Stimulated activated CD8-positive, alpha-beta memory T cell treated with anti-CD3 and anti-CD28 coated beads, Interleukin-7, amount 100 ng/mL, for 1 hour (primary cell): Measurements from ENCODE around the gene AUTS2.

Source experiments
- DNase-seq, 2 donors: peaks; one replicate each; pipeline ENCODE4 v3.0.0-alpha.2; 2020; ENCODE audit warnings: low read depth in 2 of 2

AUTS2 gene

GRCh38 chr7:69722843-69723242, 124.6 kb downstream of the AUTS2 start:
- DNase-seq, result no peak

DNA sequence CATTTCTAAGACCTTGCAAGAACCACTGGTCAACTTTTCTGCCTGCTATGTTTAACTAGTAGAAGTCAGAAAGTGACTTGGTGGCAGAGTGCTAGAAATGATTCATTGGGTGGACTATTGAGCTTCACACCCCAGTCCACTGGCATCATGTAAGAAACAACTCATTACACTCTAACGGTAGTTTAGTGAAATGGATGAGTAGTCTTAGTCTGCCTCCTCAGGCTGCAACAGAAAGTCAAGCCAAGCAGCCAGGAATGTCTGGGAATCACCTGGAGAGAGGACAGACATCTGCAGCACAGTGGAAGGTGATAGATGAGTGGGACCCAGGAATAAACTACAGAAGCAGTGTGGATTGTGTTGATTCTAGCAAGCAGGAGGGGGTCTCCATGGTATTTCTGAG, 125.4 kb downstream of the AUTS2 start:
- DNase-seq, result no peak

- no peak for DNase-seq
Measured at GRCh38 chr7:69728304-69728703, 130.0 kb downstream of the AUTS2 start.

- no peak for DNase-seq
Measured at GRCh38 chr7:69732203-69732602, 133.9 kb downstream of the AUTS2 start.

GRCh38 chr7:69735582-69735981, 137.3 kb downstream of the AUTS2 start:
- DNase-seq, result no peak

GRCh38 chr7:69736126-69736810, 138.0 kb downstream of the AUTS2 start:
- DNase-seq, result no peak

- no peak for DNase-seq
Measured at GRCh38 chr7:69738396-69738951, 140.2 kb downstream of the AUTS2 start.

DNA sequence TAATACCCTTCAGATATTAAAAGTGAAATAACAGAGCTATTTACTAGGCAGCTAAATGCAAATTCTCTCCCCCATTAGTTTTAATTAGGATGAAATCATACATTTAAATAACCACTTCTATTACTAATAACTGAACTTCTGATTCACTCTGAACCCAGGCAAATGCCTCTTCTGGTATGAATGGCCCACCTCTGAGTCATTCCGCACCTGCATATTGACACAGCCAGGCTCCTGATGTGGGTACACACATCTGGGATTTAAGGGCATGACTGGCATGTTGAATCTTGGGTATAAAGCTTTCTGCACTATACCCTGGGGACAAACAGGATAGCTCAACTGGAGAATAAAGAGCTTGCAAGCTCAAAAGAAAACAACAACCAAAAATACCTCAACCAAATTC, 140.9 kb downstream of the AUTS2 start:
- no peak for DNase-seq

DNA sequence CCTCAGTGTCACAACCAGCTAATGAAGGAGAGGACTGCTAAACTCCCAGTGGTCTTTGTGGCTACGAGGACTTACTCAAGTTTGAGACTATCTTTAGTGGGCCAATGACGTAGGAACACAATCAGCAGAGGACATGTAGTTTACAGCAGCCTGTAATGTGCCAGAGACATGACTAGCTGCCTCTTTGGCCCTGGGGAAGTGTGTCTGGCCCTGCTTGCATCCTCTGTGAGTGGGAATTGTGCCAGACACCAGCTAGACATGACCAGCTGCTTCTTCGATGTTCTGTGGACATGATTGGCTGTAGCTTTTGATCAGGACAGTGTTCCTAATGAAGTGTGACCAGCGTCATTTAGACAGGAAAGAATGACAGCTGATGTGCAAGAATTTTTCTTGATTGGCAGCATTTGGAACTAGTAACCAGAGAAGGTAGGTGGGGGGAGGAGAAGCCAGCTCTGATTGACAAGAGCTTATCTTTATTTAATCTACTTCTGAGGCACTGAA, 141.7 kb downstream of the AUTS2 start:
- no peak for DNase-seq

DNA sequence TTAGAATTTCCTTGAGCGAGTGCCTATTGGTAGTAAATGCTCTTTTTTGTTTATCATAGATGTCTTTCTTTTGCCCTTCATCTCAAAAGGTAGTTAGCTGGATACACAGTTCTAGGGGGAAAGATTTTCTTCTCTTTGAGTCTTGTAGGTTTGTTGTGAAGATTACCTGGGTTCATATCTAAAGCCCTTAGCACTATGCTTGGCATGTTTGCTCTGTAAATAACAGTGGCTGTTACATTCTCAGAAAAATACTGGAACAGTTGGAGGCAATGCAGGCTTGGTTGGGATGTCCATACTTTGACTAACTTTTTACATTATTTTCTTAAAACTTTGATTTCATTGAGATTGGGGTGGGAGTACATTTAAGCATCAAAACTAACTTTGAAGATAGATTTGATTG, 144.0 kb downstream of the AUTS2 start:
- no peak for DNase-seq

- DNase-seq, result no peak
Measured at GRCh38 chr7:69743436-69743835, 145.2 kb downstream of the AUTS2 start.

DNA sequence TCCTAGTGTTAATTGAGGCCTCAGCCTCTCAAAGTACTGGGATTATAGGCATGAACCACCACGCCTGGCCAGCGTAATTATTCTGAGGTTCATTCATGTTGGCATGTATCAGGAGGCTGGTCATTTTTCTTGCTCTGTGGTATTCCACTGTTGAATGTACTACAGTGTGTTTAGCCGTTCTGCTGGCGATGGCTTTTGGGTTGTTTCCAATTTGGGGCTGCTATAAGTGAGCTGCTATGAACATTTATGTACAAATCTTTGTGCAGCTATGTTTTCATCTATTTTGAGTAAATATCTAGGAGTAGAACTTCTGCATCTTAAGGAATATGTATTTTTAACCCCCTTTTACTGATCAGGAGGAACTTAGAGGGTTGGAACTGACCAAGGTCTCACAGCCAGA, 145.8 kb downstream of the AUTS2 start:
- no peak for DNase-seq

DNA sequence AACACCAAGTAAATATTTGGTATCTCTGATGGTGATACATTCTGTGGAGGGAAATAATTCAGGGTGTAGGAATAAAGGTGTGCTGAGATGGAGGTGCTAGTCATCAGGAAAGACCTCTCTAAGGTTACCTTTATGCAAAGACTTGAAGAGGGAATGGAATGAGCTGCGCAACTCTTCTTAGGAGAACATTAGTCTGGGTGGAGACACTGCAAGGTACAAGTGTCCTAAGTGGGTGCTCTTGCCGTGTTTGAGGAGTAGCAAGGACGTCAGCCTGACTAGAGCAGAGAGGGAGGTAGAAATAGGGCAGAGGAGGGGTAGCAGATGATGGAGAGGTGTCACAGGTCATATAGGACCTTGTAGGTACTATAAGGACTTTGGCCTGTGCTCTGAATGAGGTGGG, 148.1 kb downstream of the AUTS2 start:
- DNase-seq, result no peak

DNA sequence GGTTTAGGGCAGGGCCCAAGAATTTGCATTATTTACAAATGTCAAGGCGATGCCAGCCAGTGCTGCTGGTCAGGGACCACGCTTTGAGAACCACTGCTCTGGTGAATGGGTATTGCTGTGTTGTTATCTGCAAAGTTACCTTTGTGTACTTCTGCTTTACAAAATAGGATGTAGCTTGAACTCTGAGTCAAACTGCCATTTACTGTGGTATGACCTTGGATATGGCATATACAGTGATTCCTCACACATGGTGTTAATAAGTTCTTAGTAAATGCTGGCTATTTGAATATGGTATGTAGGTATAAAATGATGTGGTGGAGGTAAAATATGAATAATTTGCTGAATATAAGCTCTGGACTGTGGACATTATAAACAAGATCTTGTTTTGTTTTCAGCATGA, 148.9 kb downstream of the AUTS2 start:
- no peak for DNase-seq

DNA sequence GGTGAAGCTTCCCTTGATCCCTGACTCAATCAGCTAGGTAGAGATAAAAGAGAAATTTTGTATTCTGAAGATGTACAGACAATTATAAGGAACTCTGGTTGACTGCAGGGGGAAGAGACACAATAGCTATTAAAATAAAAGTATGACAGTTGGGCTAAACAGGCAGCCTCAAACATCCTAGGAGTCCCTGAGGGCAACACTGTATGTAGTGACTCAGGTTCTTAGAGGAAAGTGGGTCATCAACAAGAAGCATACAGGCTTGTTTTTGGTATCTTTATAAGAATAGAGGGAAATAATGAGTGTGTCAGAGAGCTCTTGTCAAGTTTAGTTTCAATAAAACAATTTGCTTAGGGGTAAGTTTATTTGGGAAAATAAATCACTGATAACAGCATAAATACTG, 150.3 kb downstream of the AUTS2 start:
- no peak for DNase-seq

DNA sequence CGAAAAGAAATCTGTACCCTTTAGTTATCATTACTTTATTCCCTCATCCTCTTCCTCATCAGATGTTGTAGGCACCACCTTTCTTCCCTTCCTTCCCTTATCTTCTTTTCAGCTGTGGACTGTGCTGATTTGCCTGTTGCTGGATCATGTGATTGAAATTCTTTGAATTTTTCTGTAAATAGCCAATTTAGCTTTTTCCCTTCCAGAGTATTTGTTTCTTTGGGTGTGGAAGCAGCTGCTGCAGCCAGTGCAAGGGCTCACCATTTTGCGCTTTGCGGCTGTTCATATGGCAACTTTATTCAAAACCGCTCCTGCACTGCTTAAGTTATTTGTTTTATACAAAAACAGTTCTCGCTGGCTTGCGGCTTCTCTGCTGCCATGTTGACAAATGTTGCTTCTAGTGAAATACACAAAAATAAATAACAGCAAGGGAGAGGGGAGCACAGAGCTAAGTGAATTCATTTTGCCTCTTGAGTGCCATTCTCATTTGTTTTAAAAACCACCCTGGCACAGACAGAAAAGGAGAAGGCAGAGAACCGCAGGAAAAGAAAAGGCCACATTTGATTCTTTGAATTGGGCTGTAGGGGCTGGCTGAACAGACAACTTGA, 151.2 kb downstream of the AUTS2 start:
- no peak for DNase-seq

DNA sequence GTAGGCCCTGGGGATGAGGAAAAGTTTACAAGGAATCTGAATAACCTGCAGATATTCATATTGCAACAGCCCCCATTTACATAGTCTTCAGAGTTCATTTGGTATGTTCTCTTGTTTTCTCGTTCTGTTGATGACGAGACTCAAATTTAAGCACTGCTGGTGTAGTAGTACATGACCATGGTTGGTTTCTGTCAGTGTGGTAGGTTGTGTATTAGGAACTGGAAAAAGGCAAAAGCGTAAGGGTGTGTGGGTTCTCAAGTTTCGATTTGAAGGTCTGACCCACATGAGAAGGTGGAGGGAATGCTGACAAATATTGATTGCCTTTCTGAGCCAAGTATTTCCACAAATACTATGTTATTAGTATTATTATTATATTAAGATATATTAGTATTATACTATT, 151.7 kb downstream of the AUTS2 start:
- no peak for DNase-seq

DNA sequence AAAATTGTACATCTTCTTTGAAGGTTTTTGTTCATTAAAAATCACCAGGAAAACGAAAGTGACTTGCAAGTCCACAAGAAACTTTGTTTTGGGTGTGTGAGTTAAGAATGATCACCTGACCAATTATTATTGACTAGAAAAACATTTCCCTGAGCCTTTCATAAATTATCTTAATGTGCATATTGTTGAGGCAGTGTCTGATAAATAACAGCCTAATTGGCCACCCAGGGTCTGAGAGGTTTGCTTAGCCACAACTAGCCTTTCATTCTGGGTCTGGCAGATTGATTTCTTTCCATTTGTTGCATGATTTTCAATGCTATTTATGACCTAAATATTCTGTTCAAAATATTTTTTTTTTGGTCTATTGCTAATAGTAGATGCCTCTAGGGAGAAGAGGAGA, 152.8 kb downstream of the AUTS2 start:
- DNase-seq, result no peak

DNA sequence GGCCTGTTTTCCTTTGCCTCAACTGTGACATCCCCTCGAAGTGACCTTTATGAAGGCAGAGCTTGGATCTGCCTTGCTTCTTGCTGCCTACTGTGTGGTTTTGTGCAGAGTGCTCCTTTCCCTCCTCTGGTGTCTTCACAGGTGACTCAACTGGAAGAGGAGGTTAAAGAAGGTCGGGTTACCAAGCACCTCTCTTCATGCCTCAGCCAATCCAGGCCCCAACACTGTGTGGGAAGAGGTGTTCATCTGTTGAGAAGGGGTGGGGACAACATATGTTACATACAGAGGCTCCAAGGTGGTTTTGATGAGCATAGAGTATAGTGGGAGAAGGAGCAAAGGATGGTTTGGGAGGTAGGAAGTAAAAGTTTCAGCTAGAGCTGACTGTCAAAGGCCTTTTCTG, 155.7 kb downstream of the AUTS2 start:
- DNase-seq, result no peak

DNA sequence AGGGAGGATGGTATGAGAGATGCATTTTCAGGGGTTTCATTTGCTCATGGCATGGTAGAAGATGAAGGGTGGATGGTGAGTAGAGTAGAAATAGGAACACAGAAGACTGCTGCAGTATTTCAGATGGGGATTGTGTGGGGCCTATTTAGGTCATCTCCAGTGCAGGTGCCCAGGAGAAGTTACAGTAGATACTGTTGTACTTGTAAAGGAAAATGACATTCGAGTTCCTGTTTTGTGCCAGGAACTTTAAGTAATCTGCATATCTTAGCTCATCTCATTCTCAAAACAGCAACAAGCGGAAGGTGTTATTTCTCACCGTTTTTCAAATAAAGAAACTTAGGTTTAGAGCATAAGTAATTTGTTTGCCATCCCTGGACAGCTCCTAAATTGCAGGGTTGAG, 156.2 kb downstream of the AUTS2 start:
- no peak for DNase-seq

DNA sequence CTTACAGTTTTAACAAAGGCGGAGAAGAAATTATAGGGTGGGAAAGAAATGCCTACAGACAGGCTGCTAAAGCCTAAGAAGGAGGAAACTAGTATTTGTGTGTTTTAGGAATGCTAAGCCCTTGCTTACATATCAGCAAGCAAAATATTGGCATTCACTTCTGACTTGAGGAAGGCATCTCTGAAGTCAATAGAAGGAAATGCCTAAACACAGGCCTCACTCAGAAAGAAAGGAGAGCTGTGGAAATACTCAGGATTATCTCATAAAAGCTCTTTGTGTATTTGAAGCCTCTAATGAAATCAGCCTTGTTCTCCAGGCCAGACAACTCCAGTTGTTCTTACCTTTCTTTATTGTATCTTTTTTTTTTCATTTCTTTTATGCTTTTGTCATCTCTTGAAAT, 158.0 kb downstream of the AUTS2 start:
- DNase-seq, result no peak

DNA sequence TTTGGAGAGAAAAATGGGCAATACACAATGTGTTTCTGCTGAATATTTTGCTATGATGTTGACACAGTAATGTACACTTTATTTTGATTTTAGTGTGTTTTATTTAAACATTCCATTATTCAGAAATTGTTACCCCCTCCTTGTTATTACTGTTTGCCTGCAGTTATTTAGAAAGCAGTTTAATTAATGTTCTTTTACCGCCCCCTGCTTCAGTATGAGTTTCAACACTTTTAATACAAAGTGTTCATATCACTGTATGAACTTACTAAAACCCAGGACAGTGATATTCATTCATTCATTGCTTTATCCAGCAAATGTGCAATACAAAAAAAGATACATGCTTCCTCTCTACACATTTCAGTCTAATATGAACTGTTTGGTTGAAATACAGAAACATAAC, 159.3 kb downstream of the AUTS2 start:
- DNase-seq, result no peak

DNA sequence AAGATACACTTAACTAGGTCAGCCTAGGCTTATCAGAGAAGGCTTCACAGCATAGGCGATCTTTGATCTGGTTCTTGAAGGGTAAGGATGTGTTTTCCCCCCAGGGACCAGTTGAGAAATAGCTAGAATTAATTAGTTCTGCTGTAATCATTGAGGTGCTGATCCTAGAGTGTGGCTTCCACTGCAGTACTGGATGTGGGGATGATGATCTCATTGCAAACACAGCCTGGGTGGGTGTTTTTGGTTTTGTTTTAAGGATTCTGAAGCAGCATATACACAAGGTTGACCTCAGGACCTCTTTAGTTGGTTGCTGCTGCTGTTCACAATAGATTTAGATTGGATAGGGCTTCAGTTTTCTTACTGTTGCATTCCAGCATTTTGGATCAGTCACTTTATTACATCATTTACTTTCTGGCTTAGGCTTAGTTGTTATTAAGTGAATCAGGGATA, 159.7 kb downstream of the AUTS2 start:
- DNase-seq, result no peak
